ENCODE data around the gene PIK3C3. TPM values are rescaled to one million over a fixed set of nuclear protein-coding genes. Genes with fewer than 3 reads are reported as not detected.

Gene PIK3C3
- total RNA-seq, 1 donor from 2014 or later = 62.8 TPM

GRCh38 chr18:42082415-42083234, 127.6 kb downstream of the PIK3C3 start:
- H3K4me1 Mint-ChIP-seq (ENCODE audit: unreplicated experiment) = peaks cover 6% of the 10 kb centered on the region
- H3K36me3 Mint-ChIP-seq (ENCODE audit: low read depth, unreplicated experiment) = peaks cover 6% of the 10 kb centered on the region
- peaks cover 1% of the 10 kb centered on the region for H3K27me3 Mint-ChIP-seq (ENCODE audit: unreplicated experiment)
- no peak for TF ChIP-seq CTCF (IDR thresholded peaks at IDR 0.05; ENCODE audit: unreplicated experiment)
- no peak overlapping the region for H3K4me3 Mint-ChIP-seq (ENCODE audit: unreplicated experiment)
- H3K9me3 Mint-ChIP-seq (ENCODE audit: unreplicated experiment) = no peaks in the 10 kb centered on the region
- no peak for DNase-seq (ENCODE audit: low spot score)
- no peak overlapping the region for H3K27ac Mint-ChIP-seq (ENCODE audit: unreplicated experiment)

GRCh38 chr18:42086288-42086687, 131.3 kb downstream of the PIK3C3 start:
- no peak overlapping the region for H3K4me3 Mint-ChIP-seq (ENCODE audit: unreplicated experiment)
- no peak for DNase-seq (ENCODE audit: low spot score)

GRCh38 chr18:42087235-42087634, 132.2 kb downstream of the PIK3C3 start:
- no peak for DNase-seq (ENCODE audit: low spot score)
- Mint-ChIP-seq H3K27me3 (ENCODE audit: unreplicated experiment) (peaks cover 1% of the 10 kb centered on the region), H3K4me3 (ENCODE audit: unreplicated experiment) (no peak overlapping the region), H3K27ac (ENCODE audit: unreplicated experiment) (no peak overlapping the region), H3K36me3 (ENCODE audit: low read depth, unreplicated experiment) (no peaks in the 10 kb centered on the region), H3K4me1 (ENCODE audit: unreplicated experiment) (peaks cover 6% of the 10 kb centered on the region), H3K9me3 (ENCODE audit: unreplicated experiment) (no peaks in the 10 kb centered on the region)
- no peak for TF ChIP-seq CTCF (IDR thresholded peaks at IDR 0.05; ENCODE audit: unreplicated experiment)

More at GRCh38 chr18:42086288-42086687, 131.3 kb downstream of the PIK3C3 start:
- peaks cover 1% of the 10 kb centered on the region for H3K27me3 Mint-ChIP-seq (ENCODE audit: unreplicated experiment)
- peaks cover 6% of the 10 kb centered on the region for H3K4me1 Mint-ChIP-seq (ENCODE audit: unreplicated experiment)
- TF ChIP-seq CTCF (IDR thresholded peaks at IDR 0.05; ENCODE audit: unreplicated experiment) = no peak
- H3K36me3 Mint-ChIP-seq (ENCODE audit: low read depth, unreplicated experiment) = no peaks in the 10 kb centered on the region
- H3K9me3 Mint-ChIP-seq (ENCODE audit: unreplicated experiment) = no peaks in the 10 kb centered on the region
- no peak overlapping the region for H3K27ac Mint-ChIP-seq (ENCODE audit: unreplicated experiment)

GRCh38 chr18:42087876-42088275, 132.8 kb downstream of the PIK3C3 start:
- H3K27me3 Mint-ChIP-seq (ENCODE audit: unreplicated experiment) = peaks cover 1% of the 10 kb centered on the region
- no peak for TF ChIP-seq CTCF (IDR thresholded peaks at IDR 0.05; ENCODE audit: unreplicated experiment)
- no peak for DNase-seq (ENCODE audit: low spot score)
- no peaks in the 10 kb centered on the region for H3K9me3 Mint-ChIP-seq (ENCODE audit: unreplicated experiment)
- peaks cover 6% of the 10 kb centered on the region for H3K4me1 Mint-ChIP-seq (ENCODE audit: unreplicated experiment)
- H3K36me3 Mint-ChIP-seq (ENCODE audit: low read depth, unreplicated experiment) = no peaks in the 10 kb centered on the region
- no peak overlapping the region for H3K4me3 Mint-ChIP-seq (ENCODE audit: unreplicated experiment)
- H3K27ac Mint-ChIP-seq (ENCODE audit: unreplicated experiment) = no peak overlapping the region

GRCh38 chr18:42092848-42093247, 137.8 kb downstream of the PIK3C3 start:
- no peaks in the 10 kb centered on the region for H3K27me3 Mint-ChIP-seq (ENCODE audit: unreplicated experiment)
- no peak overlapping the region for H3K27ac Mint-ChIP-seq (ENCODE audit: unreplicated experiment)
- no peak overlapping the region for H3K4me3 Mint-ChIP-seq (ENCODE audit: unreplicated experiment)
- no peaks in the 10 kb centered on the region for H3K4me1 Mint-ChIP-seq (ENCODE audit: unreplicated experiment)
- no peaks in the 10 kb centered on the region for H3K9me3 Mint-ChIP-seq (ENCODE audit: unreplicated experiment)
- no peak for TF ChIP-seq CTCF (IDR thresholded peaks at IDR 0.05; ENCODE audit: unreplicated experiment)
- no peaks in the 10 kb centered on the region for H3K36me3 Mint-ChIP-seq (ENCODE audit: low read depth, unreplicated experiment)
- DNase-seq (ENCODE audit: low spot score) = no peak
